ENCODE results near the gene HHATL.

GRCh38 chr3:42730294-42730693 lies 27.7 kb upstream of the HHATL start:
- no peak for TF ChIP-seq CTCF (IDR thresholded peaks at IDR 0.05)
- no peak for TF ChIP-seq POLR2A (IDR thresholded peaks at IDR 0.05)

Data from ovary (tissue), 3 donors.